HEK293T (cell line): ENCODE data around the gene NTF3.

Experiments
- BHLHE40 ChIP-seq: fragments of 450-650 bp; IDR thresholded peaks from 2 replicates; pipeline ENCODE4 v1.6.1; 2016; ENCODE audit warnings: mild to moderate bottlenecking, moderate library complexity, borderline replicate concordance
- ELF4 ChIP-seq: fragments of 450-650 bp; IDR thresholded peaks from 2 replicates; pipeline ENCODE4 v1.6.1; 2017; ENCODE audit warnings: antibody characterized with exemption
- LEF1 ChIP-seq: fragments of 450-650 bp; IDR thresholded peaks from 2 replicates; pipeline ENCODE4 v1.6.1; 2017; ENCODE audit warnings: mild to moderate bottlenecking, borderline replicate concordance
- SUZ12 ChIP-seq: fragments of 450-650 bp; IDR thresholded peaks from 2 replicates; pipeline ENCODE4 v1.6.1; 2016; ENCODE audit warnings: mild to moderate bottlenecking
- TARDBP ChIP-seq: fragments of 450-650 bp; IDR thresholded peaks from 2 replicates; pipeline ENCODE4 v1.6.1; 2016

GRCh38 chr12:5523396-5524115, 91.6 kb downstream of the NTF3 start:
- no peak for TF ChIP-seq ELF4
- no peak for TF ChIP-seq BHLHE40
- no peak for TF ChIP-seq LEF1
- TF ChIP-seq TARDBP, result no peak
- TF ChIP-seq SUZ12, result no peak
